ENCODE data around the gene VEZT. TPM values are rescaled to one million over a fixed set of nuclear protein-coding genes. Genes with fewer than 3 reads are reported as not detected.

VEZT gene
- total RNA-seq, 4 donors from 2014 or later, result 55.2 to 130 (median 85.5) TPM

DNA sequence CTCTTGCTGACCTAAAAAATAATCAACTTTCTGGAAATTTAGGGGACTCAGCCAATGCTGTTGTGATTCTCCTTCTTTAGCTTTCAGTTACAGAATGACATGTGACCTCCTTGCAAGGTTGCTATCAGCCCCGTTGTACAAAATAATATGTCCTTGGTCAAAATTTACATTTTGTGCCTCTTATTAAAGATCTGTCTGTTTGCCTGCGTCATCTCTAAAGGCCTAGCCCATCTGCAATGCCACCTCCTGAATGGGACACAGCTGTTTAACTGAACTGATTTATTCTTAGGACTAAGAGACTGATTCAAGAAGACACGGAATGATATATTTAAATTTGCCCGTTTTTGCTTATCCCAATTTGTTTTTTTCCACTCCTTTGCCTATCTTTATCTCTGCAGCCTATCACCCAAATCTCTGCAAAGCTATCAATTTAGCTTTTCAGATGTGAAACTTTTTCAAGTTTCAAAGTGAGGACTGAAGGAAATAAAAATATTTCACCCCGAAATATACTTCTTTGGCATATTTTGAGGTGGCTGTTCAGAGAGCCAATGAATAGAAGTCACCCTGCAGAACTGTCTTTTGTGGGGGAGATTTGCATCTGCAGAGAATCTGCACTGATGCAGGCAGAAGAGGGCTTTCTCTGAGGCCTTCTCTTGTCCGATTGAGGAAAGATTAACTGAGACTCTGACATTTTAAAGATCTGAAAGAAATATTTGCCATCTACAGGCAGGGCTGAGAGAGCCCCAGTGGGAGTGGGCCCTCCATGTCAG is 126.0 kb downstream of the VEZT start:
- no peak for DNase-seq
- no peaks in the 10 kb centered on the region for H3K4me1 ChIP-seq
- no peaks in the 10 kb centered on the region for H3K9me3 ChIP-seq
- no peak overlapping the region for H3K4me3 ChIP-seq
- WGBS, 2 donors (ENCODE audit: low coverage in 1 of 2), result 77 to 78% methylated on average over 4 to 6 of the region's 6 CpGs
- intact Hi-C loops (cut with DNase I; ENCODE audit: low total_unique reads), result no loop called here
- H3K27ac ChIP-seq, result no peak overlapping the region
- in situ Hi-C loops (cut with MboI; ENCODE audit: low pct_ligation_motif_present in 1 of 4, low pct_unique_long_range_greater_than_20kb in 1 of 4, low sequenced_read_pairs in 3 of 4), result loop anchor here in 1 of 4 donors (25.0 kb wide), 1 partner anchor 231 kb away; no protein-coding TSS in a partner anchor
- TF ChIP-seq POLR2AphosphoS5 (IDR thresholded peaks at IDR 0.05) (no peak), POLR2A (IDR thresholded peaks at IDR 0.05) (no peak), EP300 (IDR thresholded peaks at IDR 0.05; ENCODE audit: low read depth) (no peak)
- TF ChIP-seq, protein P1, sequence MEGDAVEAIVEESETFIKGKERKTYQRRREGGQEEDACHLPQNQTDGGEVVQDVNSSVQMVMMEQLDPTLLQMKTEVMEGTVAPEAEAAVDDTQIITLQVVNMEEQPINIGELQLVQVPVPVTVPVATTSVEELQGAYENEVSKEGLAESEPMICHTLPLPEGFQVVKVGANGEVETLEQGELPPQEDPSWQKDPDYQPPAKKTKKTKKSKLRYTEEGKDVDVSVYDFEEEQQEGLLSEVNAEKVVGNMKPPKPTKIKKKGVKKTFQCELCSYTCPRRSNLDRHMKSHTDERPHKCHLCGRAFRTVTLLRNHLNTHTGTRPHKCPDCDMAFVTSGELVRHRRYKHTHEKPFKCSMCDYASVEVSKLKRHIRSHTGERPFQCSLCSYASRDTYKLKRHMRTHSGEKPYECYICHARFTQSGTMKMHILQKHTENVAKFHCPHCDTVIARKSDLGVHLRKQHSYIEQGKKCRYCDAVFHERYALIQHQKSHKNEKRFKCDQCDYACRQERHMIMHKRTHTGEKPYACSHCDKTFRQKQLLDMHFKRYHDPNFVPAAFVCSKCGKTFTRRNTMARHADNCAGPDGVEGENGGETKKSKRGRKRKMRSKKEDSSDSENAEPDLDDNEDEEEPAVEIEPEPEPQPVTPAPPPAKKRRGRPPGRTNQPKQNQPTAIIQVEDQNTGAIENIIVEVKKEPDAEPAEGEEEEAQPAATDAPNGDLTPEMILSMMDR (IDR thresholded peaks at IDR 0.05), result no peak
- no peaks in the 10 kb centered on the region for H3K36me3 ChIP-seq
- H3K27me3 ChIP-seq, result no peaks in the 10 kb centered on the region

DNA sequence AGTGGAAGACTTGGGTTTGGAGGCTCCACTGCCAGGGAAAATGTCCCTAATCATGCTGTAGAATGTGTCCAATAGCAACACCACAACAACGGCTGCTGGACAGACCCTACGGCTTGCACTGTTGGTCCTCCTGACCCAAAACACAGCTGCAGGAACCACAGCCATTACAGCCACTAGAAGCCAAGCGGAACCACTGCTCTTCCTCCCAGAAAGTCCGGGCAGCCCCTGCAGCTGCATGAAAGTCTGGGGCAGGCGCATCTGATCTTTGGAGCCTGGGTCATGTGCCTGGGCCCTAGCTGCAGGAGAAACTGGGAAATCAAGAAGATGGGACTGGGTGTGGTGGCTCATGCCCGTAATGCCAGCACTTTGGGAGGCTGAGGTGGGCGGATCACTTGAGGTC is 131.7 kb downstream of the VEZT start:
- intact Hi-C loops (cut with DNase I; ENCODE audit: low total_unique reads) (no loop called here), in situ Hi-C loops (cut with MboI; ENCODE audit: low pct_ligation_motif_present in 1 of 4, low pct_unique_long_range_greater_than_20kb in 1 of 4, low sequenced_read_pairs in 3 of 4) (loop anchor here in 1 of 4 donors (25.0 kb wide), 1 partner anchor 237 kb away; no protein-coding TSS in a partner anchor)
- Histone ChIP-seq H3K9me3 (no peaks in the 10 kb centered on the region), H3K27ac (no peak overlapping the region), H3K27me3 (no peaks in the 10 kb centered on the region), H3K4me1 (no peaks in the 10 kb centered on the region), H3K36me3 (no peaks in the 10 kb centered on the region), H3K4me3 (no peak overlapping the region)
- TF ChIP-seq POLR2A (IDR thresholded peaks at IDR 0.05) (no peak), POLR2AphosphoS5 (IDR thresholded peaks at IDR 0.05) (no peak), EP300 (IDR thresholded peaks at IDR 0.05; ENCODE audit: low read depth) (no peak)
- TF ChIP-seq, protein P1 (IDR thresholded peaks at IDR 0.05), result no peak
- 60 to 81% methylated on average over 1 to 7 of the region's 7 CpGs for WGBS, 2 donors (ENCODE audit: low coverage in 1 of 2)
- DNase-seq, result no peak

DNA sequence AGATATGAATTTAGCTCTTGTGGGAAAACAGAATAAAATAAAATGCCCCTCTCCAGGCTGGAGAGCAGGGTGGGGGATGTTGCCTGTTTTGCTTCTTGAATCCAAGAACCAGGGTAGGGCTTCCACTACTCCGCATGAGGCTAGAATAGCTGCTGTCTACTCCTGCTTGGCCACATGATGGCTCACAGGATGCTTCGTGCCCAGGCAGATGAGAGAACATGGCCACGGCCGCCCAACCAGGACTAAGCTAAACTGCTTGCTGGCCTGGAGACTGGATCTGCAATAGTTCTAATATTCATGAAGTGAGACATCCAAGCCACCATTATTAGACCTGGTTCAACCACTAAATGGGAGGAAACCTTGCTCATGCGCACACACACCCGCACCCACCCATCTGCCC is 134.1 kb downstream of the VEZT start:
- no peaks in the 10 kb centered on the region for H3K36me3 ChIP-seq
- intact Hi-C loops (cut with DNase I; ENCODE audit: low total_unique reads) (no loop called here), in situ Hi-C loops (cut with MboI; ENCODE audit: low pct_ligation_motif_present in 1 of 4, low pct_unique_long_range_greater_than_20kb in 1 of 4, low sequenced_read_pairs in 3 of 4) (no loop called here)
- H3K4me3 ChIP-seq, result no peak overlapping the region
- 89% methylated on average over 3 to 6 of the region's 6 CpGs for WGBS, 2 donors (ENCODE audit: low coverage in 1 of 2)
- H3K27ac ChIP-seq, result no peak overlapping the region
- no peaks in the 10 kb centered on the region for H3K27me3 ChIP-seq
- H3K9me3 ChIP-seq, result no peaks in the 10 kb centered on the region
- no peak for DNase-seq
- H3K4me1 ChIP-seq, result no peaks in the 10 kb centered on the region
- TF ChIP-seq POLR2A (IDR thresholded peaks at IDR 0.05) (no peak), EP300 (IDR thresholded peaks at IDR 0.05; ENCODE audit: low read depth) (no peak), POLR2AphosphoS5 (IDR thresholded peaks at IDR 0.05) (no peak)
- TF ChIP-seq, protein P1 (IDR thresholded peaks at IDR 0.05), result no peak

Small RNA genes lying within 50 kb of the gene (small RNA-seq; reads per million reads assigned to genes)
- gene MIR331 (2.4 to 8.3 (median 6.0) reads per million in 4 donors), gene MIR3685 (0 reads per million in 4 donors), gene RF00019 (0 reads per million in 4 donors), gene RNU6-808P (0 reads per million in 4 donors)

Other genes starting within 250 kb of the VEZT start
- gene NDUFA12, start 214.1 kb upstream of the VEZT start, total RNA-seq, result 100 to 1,000 TPM in 2 of 4 donors, 1 to 10 TPM in 2; 4.4 to 155 (median 69.2) TPM
- gene NR2C1, start 144.2 kb upstream of the VEZT start, total RNA-seq, result 100 to 1,000 TPM in 1 of 4 donors, 10 to 100 TPM in 3; 25.1 to 157 (median 46.0) TPM
- 10 to 100 TPM; 25.0 to 37.0 (median 32.1) TPM for gene FGD6, start 340 bp upstream of the VEZT start, total RNA-seq

Measured in transverse colon (tissue), 4 donors.